Measurements from ENCODE around the gene ZBTB45.

DNA sequence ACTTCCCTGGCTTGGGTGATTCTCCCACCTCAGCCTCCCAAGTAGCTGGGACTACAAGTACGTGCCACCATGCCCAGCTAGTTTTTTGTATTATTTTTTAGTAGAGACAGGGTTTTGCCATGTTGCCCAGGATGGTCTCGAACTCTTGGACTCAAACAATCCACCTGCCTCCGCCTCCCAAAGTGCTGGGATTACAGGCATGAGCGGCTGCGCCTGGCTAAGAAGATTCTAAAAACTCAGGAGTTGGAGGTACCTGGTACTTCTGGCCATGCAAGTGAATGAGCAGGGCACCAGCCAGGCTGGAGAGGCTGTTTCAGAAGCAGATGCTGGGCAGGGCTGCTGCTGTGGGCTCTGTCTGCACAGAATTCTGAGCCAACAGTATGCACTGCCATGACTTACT lies 47.4 kb upstream of the ZBTB45 start:
- TF ChIP-seq ZNF707 (tag by site-specific recombination; IDR thresholded peaks at IDR 0.05) (no peak), ZNF132 (tag by site-specific recombination; IDR thresholded peaks at IDR 0.05; ENCODE audit: borderline replicate concordance) (no peak)
- TF ChIP-seq, protein P1, sequence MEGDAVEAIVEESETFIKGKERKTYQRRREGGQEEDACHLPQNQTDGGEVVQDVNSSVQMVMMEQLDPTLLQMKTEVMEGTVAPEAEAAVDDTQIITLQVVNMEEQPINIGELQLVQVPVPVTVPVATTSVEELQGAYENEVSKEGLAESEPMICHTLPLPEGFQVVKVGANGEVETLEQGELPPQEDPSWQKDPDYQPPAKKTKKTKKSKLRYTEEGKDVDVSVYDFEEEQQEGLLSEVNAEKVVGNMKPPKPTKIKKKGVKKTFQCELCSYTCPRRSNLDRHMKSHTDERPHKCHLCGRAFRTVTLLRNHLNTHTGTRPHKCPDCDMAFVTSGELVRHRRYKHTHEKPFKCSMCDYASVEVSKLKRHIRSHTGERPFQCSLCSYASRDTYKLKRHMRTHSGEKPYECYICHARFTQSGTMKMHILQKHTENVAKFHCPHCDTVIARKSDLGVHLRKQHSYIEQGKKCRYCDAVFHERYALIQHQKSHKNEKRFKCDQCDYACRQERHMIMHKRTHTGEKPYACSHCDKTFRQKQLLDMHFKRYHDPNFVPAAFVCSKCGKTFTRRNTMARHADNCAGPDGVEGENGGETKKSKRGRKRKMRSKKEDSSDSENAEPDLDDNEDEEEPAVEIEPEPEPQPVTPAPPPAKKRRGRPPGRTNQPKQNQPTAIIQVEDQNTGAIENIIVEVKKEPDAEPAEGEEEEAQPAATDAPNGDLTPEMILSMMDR (tag by site-specific recombination; IDR thresholded peaks at IDR 0.05), result no peak
